Measurements from ENCODE around the gene PARVA.
A peak's percentile ranks its signal among the peaks of the same experiment; 100 is the strongest.
"Not testable (repeated sequence)": the region's sequence is repeated elsewhere in the genome, so short reads cannot be mapped to it uniquely, and the experiment has no call there.

PARVA gene
- total RNA-seq = 0 to 0.40 (median 0.07) reads per million in 18 experiments

DNA sequence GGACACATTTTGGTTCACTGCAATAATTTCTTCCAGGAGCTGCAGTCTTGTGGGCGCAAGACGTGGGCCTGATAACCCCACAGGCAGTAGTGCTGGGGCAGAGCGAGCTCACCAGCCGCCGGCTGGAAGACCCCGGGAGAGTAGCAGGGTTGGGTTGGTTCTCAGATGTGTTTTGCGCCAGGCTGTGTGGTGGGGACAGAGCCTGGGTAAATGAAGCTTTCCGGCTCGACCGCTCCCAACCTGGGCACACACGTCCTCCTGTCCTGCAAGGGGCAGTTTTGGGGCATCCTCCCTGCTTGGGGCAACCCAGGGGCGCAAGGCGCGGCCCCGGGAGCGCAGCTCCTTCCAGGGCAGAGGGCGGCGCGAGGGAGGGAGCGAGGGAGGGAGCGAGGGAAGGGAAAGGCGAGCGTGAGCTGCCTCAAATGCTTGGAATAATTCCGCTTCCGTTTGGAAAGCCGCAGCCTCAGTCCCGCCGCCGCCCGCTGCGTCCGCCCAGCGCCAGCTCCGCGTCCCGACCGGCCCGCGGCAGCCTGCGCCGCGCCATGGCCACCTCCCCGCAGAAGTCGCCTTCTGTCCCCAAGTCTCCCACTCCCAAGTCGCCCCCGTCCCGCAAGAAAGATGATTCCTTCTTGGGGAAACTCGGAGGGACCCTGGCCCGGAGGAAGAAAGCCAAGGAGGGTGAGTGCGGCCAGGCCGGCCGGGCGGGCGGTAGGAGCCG lies at the start of gene PARVA:
PARVA (plus strand) TSS at position 466 of the 718 bp plus-strand sequence; CDS start at position 543, 77 bp downstream.
- DNase-seq = no peak

DNA sequence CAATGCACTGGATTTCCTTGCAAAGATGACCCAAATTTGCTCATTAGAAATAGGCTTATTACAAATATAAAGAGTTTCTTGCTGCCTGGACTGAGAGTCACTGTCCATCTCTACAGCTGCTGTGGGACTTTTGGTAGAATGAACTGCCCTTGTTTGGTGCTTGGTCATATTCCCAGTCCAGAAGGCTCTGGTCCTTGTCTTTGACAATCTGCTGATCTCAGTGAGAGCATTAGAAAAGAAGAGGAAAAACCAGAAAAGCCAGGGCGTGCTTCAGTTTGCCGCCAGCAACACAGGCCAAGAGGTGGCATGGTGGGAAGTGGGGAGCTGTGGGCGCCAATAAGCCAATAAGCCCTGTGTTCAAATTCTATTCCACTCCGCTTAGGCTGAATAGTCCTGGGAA lies 48.2 kb upstream of the PARVA start:
- no peak for DNase-seq

DNA sequence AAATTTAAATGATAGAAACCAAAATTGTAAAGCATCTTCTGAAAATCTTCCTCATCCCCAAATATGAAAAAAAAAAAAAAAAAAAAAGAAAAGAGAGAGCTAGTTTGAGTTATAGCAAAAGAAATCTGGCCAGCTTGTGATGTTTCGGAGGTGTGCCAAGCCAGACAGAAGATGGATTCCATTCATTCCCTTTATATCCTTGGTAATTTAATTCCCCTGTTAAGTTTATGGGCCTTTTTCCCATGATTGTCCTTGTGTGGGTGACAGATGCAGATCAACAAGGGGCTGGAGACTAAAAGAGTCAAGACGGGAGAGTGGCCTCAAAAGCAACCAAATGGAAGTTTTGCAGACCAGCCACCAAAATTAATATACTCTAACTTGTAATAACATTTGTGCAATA lies 47.6 kb upstream of the PARVA start:
- no peak for DNase-seq

DNA sequence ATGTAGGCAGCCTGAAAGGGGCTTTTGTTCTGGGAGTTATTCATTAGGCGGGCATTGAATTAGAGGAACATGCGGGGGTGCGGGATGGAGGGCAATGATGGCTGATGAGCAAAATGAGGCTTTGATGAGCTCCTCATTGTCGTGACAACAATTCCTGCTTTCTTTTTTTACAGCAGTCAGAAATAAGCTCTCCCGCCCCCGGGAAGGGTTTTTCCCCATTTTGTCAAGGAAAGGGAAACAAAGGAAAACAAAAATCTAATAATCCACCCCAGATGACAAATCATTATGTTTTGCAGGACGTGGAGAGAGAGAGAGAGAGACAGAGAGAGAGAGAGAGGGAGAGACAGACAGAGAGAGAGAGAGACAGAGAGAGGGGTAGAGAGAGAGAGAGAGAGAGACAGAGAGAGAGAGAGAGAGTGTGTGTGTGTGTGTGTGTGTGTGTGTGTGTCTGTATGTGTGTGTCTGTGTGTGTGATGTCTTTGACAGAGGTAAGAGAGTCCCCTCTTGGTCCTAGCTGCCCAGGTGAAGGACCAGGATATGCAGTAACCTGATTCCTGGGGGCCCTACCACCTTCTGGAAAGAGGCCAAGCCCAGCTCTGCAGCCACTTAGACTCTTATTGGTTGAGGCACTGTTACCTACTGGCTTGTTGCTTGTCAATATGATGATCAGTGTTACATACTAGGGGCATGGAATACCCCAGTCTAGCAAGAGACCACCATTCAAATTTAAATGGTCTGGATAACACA lies 46.7 kb upstream of the PARVA start:
- DNase-seq = peak in 1 of 2 donors; percentile 1

- peak; percentile 68 to 75 for DNase-seq
Measured at GRCh38 chr11:12331239-12331874, 46.0 kb upstream of the PARVA start.

- no peak for DNase-seq
Measured at GRCh38 chr11:12343526-12343925, 33.8 kb upstream of the PARVA start.

DNA sequence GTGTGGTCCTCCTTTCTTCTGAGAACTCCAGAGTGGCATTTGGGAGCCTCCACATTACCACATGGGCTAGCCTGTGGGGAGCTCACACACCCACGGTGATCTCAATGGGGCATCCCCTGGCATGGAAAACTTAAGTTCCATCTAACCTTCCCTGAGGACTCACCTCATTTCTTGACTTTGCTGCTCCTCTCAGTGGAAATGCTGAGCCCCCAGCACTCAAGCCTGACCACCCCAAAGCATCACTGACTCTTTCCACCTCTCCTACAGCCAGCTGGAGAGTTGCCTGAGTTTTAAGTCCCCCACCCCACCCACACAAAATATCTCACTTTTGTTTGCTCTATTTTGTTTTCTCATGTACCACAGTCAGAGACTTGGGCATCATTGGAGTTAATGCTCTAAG lies 23.8 kb upstream of the PARVA start:
- DNase-seq = no peak

- no peak for DNase-seq
Measured at GRCh38 chr11:12354750-12355545, 22.4 kb upstream of the PARVA start.

GRCh38 chr11:12356944-12357655 lies 20.3 kb upstream of the PARVA start:
- DNase-seq = no peak

DNA sequence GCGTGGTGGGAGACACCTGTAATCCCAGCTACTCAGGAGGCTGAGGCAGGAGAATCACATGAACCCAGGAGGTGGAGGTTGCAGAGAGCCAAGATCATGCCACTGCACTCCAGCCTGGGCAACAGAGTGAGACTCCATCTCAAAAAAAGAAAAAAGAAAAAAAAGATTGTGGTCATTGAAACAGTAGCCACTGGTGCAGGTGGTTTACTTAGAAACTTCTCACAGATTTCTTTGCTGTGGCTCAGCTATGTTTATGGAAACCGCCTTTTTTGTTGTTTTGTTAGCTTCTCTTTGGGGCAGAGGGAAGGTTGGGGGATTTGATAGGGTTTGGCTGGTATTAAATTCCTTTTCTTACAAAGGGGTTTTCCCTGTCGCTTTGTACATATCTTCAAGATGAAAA lies 19.7 kb upstream of the PARVA start:
- not testable (repeated sequence) for DNase-seq

- no peak for DNase-seq
Measured at GRCh38 chr11:12358302-12359188, 18.8 kb upstream of the PARVA start.

GRCh38 chr11:12359761-12360160 lies 17.6 kb upstream of the PARVA start:
- DNase-seq = no peak

- no peak for DNase-seq
Measured at GRCh38 chr11:12361682-12362081, 15.7 kb upstream of the PARVA start.

- no peak for DNase-seq
Measured at GRCh38 chr11:12362857-12363256, 14.5 kb upstream of the PARVA start.

DNA sequence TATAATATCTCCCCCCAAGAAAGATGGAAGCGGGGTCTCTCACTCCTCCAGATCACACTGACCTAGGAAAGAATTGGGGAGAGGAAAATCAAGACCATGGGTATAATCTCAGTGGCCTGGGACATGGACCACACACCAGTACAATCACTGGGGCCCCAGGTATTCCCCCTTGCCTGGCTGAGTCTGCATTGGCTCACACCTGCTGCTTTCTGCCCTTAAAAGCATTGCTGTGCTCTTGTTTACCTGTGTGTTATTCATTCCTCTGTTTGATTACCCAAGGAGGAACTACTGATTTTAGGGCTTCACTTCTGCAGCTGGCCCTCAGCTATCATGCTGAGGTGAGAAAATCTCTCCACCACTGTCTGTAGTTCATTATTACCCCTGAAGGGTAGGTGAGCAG lies 14.0 kb upstream of the PARVA start:
- no peak for DNase-seq

DNA sequence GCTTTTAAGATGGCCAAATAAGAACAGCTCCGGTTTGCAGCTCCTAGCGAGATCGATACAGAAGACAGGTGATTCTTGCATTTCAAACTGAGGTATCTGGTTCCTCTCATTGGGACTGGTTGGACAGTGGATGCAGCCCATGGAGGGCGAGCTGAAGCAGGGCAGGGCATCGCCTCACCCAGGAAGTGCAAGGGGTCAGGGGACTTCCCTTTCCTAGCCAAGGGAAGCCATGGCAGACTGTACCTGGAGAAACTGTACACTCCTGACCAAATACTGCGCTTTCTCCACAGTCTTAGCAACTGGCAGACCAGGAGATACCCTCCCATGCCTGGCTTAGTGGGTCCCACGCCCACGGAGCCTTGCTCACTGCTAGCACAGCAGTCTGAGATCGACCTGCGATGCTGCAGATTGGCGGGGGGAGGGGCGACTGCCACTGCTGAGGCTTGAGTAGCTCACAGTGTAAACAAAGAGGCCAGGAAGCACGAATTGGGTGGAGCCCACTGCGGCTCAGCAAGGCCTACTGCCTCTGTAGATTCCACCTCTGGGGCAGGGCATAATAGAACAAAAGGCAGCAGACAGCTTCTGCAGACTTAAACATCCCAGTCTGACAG lies 11.3 kb upstream of the PARVA start:
- DNase-seq = not testable (repeated sequence)

DNA sequence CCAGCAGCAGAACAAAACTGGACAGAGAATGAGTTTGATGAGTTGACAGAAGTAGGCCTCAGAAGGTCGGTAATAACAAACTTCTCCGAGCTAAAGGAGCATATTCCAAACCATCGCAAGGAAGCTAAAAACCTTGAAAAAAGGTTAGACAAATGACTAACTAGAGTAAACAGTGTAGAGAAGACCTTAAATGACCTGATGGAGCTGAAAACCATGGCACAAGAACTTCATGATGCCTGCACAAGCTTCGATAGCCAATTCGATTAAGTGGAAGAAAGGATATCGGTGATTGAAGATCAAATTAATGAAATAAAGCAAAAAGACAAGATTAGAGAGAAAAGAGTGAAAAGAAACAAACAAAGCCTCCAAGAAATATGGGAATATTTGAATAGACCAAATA lies 10.3 kb upstream of the PARVA start:
- not testable (repeated sequence) for DNase-seq

DNA sequence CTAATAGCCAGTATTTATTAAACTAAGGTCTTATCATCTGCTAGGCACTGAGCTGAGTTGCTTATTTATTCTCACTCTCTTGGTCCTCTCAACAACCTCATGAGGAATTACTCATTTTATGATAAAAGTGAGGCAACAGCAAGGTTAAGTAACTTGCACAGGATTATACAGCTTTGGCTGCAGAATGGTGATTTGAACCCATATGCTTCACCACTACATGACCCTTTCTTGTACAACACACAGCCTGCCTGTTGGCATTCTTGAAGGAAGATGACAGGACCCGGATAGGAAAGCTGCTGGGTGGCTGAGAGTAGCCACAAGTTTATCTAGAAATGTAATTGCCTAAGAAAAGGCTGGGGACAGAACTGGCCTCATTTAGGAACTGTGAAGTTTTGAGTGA lies 5.3 kb upstream of the PARVA start:
- DNase-seq = no peak

DNA sequence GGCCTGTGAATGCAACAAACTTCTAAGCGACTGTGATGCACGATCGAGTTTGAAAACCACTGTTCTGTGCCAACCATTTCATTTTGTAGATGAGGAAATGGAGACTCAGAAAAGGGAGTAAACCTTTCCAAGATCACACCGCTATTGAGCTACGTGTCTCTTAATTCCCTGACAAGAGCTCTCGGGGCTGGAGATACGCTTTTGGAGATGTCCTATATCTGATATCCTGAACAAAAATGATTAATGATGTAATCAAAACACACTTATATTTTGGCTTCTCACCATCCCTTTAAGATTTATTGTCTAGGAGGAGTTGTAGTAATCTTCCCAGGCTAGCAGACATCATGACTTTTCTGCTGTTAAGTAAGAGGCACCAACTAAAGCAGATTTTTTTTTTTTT lies 1.7 kb upstream of the PARVA start:
- no peak for DNase-seq

- no peak for DNase-seq
Measured at GRCh38 chr11:12376259-12377081, 901 bp upstream of the PARVA start.

Data from inflammatory macrophage (primary cell).